GM18505 (cell line): Measurements from ENCODE around the gene ERO1B.
"Not testable (repeated sequence)": the region's sequence is repeated elsewhere in the genome, so short reads cannot be mapped to it uniquely, and the experiment has no call there.

Experiments used
- ATAC-seq: cut with Tn5 transposase; IDR thresholded peaks from one replicate; pipeline ENCODE4 v1.9.1; 2021; ENCODE audit not compliant: unreplicated experiment
- POLR2A ChIP-seq: IDR thresholded peaks from 4 replicates; pipeline ENCODE4 v1.6.1; 2011; ENCODE audit warnings: borderline replicate concordance; ENCODE audit not compliant: insufficient read depth, insufficient read length; ENCODE audit errors: extremely low read depth

Gene ERO1B

GRCh38 chr1:236207121-236207520 lies 74.6 kb downstream of the ERO1B start:
- no peak for TF ChIP-seq POLR2A

GRCh38 chr1:236206548-236206947 lies 75.2 kb downstream of the ERO1B start:
- ATAC-seq: no peak
- TF ChIP-seq POLR2A: no peak

More at GRCh38 chr1:236207121-236207520, 74.6 kb downstream of the ERO1B start:
- ATAC-seq: no peak

GRCh38 chr1:236204656-236205055 lies 77.1 kb downstream of the ERO1B start:
- TF ChIP-seq POLR2A: no peak
- no peak for ATAC-seq

- no peak for ATAC-seq
- no peak for TF ChIP-seq POLR2A
Observed at GRCh38 chr1:236204039-236204438, 77.7 kb downstream of the ERO1B start.

- ATAC-seq: no peak
- TF ChIP-seq POLR2A: no peak
Observed at GRCh38 chr1:236201786-236202185, 80.0 kb downstream of the ERO1B start.

GRCh38 chr1:236200925-236201324 lies 80.8 kb downstream of the ERO1B start:
- ATAC-seq: no peak
- TF ChIP-seq POLR2A: no peak

- no peak for ATAC-seq
- no peak for TF ChIP-seq POLR2A
Observed at GRCh38 chr1:236193184-236193583, 88.6 kb downstream of the ERO1B start.

- not testable (repeated sequence) for ATAC-seq
Observed at GRCh38 chr1:236188084-236188483, 93.7 kb downstream of the ERO1B start.

GRCh38 chr1:236186471-236186870 lies 95.3 kb downstream of the ERO1B start:
- not testable (repeated sequence) for ATAC-seq

GRCh38 chr1:236185687-236186086 lies 96.1 kb downstream of the ERO1B start:
- no peak for ATAC-seq
- TF ChIP-seq POLR2A: no peak

GRCh38 chr1:236181059-236181458 lies 100.7 kb downstream of the ERO1B start:
- no peak for ATAC-seq
- TF ChIP-seq POLR2A: no peak

- ATAC-seq: no peak
- TF ChIP-seq POLR2A: no peak
Observed at GRCh38 chr1:236179634-236180033, 102.1 kb downstream of the ERO1B start.

- TF ChIP-seq POLR2A: no peak
- no peak for ATAC-seq
Observed at GRCh38 chr1:236176337-236177336, 105.1 kb downstream of the ERO1B start.

GRCh38 chr1:236175642-236176336 lies 106.0 kb downstream of the ERO1B start:
- peak; percentile 65 for ATAC-seq
- peak; percentile 21 for TF ChIP-seq POLR2A
